Stimulated activated CD8-positive, alpha-beta memory T cell treated with anti-CD3 and anti-CD28 coated beads, Interleukin-7, amount 100 ng/mL, for 24 hours (primary cell): Measurements from ENCODE around the gene PLCL2.

ENCODE experiments used
- DNase-seq: peaks from one replicate; pipeline ENCODE4 v3.0.0-alpha.2; 2020; ENCODE audit warnings: low read depth

Gene PLCL2

DNA sequence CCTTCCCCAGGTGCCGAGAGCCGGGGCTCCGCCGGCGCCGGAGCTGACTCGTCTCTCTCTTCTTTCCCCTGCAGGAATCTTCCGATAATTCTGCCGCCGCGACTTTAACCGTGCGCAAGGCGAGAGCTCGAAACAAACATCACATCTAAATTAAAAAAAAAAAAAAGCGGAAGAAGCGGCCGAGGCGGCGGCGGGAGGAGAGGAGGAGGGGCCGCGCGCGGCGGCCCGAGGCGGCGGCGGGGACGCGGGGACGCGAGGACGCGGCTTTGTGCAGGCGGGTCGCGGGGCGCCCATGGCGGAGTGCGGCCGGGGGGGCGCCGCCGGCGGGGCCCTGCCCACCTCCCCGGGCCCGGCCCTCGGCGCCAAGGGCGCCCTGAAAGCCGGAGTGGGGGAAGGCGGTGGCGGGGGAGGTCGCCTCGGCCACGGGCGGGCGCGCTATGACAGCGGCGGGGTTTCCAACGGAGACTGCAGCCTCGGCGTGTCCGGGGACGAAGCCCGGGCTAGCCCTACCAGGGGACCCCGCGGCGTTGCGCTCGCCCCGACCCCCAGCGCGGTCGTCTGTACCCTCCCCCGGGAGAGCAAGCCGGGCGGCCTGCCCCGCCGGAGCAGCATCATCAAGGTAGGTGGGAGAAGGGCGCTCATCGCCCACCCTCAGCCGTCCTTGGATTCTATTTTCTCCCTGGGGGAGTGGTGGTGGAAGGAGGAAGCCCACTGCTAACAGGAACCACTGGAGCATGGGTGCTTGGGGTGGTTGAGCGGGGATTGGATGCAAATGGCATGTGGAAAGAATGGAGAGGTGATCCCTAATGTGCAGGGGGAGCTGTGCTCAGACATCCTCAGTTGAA lies at the start of gene PLCL2:
Gene PLCL2, plus strand, starts transcription at position 208 of the 845 bp plus-strand sequence. Its CDS starts 85 bp downstream, at position 293.
- DNase-seq = no peak

DNA sequence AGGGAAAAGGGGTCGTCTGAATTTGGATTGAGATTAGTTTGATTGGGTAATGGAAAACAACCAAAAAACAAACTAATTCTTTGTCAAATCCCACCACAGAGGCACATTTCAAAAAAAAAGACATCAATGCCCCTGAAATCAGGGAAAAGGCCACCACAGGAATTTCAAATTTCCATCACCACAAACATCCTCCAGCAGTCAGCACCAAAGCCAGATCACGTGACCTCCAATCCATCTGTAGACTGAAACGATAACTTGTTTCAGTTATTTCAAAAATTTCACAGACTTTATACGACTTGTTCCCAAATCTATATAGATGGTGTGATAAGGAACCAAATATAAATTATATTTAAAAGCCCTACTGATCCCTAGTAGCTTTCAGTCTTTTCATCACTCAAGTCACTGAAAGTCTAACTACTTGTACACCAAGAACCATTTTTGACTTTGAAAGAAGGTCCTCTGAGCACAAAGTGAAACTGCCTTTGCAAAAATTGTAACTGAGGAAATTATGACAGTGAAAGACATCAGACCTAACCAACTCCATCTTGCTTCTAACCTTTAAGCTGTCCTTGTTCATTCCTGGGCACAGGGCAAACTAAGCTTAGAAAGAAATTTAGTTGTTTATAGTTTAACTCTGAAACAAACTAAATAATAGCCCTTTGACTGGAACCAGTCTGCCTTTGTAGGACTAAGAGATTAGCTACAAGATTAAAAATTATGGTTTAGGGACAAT lies 48.1 kb upstream of the PLCL2 start:
- DNase-seq = no peak

- DNase-seq = no peak
These were observed 47.2 kb upstream of the PLCL2 start for GRCh38 chr3:16837602-16838001.

- no peak for DNase-seq
These were observed 46.2 kb upstream of the PLCL2 start for GRCh38 chr3:16838561-16838960.

GRCh38 chr3:16839271-16840100 lies 45.3 kb upstream of the PLCL2 start:
- DNase-seq = no peak

DNA sequence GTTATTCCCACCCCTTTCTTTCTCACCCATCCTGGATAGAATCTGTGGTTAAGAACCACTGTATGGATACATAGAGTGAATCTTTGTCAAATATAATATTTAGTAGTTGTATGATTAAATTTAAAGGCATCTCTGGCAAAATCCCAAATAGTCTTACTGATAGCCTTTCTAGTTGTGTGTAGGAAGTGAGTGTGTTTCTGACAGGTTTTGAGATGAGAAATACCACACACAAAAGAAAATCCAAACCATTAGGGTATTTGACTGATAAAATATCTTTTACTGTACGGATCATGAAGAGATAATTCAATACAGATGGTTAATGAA lies 44.7 kb upstream of the PLCL2 start:
- DNase-seq = no peak

- no peak for DNase-seq
These were observed 43.6 kb upstream of the PLCL2 start for GRCh38 chr3:16841041-16841753.

DNA sequence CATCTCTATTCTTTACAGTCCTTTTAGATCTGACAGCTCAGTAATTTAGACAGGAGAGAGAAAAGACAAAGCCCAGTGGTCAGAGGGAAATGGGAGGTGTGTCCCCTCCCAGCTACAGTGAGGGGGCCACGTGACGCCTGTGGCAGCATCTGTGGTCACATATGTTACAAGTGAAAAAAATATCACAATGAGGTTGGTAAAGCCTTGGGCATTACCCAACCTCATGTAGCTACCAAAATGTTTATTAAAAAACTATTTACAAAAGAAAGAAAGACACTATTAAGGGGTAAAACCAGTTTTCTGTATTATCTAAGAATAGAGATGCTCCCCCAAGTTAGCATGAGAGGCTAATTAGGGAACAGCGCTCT lies 42.9 kb upstream of the PLCL2 start:
- DNase-seq = no peak

DNA sequence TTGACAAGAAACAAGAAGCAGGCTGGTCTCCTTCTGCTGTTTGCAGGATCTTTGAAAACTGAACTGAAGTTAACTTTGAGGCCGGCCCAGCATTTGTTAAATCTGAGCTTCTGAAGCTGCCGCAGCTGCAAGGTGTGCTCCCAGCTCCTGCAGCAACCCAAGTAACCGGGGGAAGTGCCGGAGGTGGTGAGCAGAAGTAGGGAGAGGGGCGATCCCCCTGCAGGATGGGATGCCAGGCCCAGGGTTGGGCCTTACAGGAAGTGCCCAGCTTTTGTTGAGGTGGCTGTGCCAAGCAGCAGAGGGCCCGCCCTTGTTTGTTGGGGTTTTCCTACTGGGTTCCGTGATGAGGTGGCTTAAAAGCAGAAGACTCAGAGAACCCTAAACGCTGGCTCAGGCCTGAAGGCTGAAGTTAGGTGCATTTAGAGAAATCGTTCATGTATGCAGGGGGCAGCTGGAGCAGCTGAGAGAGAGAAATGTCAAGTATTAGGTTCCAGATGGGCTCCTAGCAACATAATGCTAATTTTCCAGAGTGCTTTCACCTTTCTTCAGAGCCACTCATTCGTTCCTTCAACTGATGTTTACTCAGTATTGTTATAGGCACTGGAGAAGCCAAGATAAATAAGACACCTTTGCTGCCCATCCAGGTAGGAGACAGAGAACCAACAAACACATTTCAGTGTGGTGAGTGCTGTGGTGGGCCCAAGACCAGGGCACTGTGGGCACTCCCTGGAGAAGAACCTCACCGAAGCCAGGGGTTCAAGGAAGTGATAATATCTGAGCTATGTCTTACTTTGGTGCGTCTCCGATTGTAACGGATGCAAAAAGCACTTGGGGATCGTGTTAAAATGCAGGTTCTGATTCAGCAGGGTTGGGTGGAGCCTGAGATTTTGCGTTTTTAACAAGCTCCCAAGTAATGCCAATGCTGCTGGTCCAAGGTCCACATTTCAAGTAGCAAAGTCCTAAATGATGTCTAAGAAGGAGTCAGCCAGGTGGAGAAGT lies 42.2 kb upstream of the PLCL2 start:
- peak; percentile 35 for DNase-seq

DNA sequence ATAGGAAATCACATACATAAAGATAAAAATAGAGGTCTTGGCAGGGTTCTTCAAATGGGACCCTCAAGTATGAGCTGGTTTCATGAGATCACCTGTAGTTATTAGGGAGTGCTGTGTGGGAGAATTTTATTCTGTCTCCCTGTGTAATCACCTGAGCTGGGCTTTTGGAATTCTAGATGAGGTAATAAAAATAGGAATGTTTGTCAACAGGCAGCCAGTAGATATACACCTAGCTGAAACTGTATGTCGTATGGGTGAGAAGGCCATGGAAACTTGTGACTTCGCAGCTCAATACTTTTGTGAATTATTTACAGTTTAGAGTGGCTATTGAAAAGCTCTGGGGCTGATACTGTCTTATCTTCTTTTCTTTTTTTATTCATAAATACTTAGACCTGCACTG lies 40.5 kb upstream of the PLCL2 start:
- DNase-seq = no peak

- DNase-seq = no peak
These were observed 40.0 kb upstream of the PLCL2 start for GRCh38 chr3:16844791-16845190.

DNA sequence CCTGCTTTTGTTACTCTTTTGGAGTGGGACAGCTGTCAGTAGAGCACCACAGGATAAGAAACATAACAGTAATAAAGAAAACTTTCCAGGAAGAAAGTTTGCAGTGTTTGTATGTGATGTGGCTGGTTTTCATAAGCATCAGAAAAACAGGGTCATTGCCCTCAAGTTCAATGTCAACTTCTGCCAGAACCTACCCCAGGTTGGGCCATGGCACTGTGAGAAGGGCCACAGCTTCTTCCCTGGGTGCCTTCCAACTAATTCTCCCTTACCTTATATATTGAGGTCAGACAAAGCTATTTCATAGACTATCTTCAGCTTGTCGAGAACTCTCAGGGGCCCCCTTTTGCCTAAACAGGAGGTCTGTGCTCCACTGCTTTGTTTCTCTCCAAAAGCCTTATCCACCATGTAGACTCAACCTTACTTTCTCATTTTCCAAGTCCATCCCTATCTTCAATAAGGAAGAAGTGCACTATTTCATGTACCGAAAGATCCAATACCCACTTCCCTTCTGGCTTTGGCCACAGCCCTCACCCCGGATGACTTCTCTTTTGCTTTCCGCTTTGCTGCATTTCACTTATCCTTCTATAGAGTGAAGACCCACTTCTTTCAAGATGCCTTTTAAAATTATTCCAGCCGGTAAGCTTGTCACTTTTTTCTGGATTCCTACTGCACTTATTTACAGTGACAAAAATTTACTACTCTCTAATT lies 38.2 kb upstream of the PLCL2 start:
- DNase-seq = no peak

DNA sequence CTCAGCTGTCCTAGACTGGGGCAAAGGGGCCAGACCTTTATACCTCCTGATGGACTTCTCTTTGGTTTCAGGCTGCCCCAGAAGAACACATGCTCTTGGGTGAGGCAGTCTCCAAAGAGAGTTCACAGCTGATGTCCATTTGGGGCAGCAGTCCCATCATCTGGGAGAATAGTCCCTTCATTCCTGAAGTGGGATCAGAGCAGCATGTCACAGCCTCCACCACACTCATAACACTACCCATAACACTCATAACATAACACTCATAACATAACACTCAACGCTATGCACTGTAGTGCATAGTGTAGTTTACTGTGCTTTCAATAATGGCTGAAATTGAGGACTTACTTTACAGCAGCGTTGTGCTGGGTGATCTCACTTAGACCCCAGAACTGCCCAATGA lies 36.7 kb upstream of the PLCL2 start:
- DNase-seq = no peak

DNA sequence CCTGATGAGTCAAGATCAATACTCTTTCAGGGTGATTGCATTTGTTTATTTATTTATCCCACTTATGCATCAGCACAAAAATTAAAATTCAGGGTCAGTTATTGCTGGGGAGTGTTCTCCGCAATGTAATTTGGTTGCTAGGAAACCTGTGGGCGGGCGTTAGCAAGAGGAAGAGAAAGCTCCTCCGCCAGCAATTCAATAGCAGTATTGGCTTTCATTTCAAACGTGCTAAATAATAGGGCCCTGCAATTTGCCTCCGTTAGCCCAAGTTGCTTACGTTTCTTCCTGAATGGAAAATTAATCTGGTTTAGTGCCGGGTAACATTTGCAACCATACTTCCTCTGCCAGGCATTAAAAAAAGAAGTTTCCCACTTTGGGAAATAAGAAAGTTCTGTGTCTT lies 35.5 kb upstream of the PLCL2 start:
- peak; percentile 29 for DNase-seq

- no peak for DNase-seq
These were observed 35.0 kb upstream of the PLCL2 start for GRCh38 chr3:16849795-16850194.

DNA sequence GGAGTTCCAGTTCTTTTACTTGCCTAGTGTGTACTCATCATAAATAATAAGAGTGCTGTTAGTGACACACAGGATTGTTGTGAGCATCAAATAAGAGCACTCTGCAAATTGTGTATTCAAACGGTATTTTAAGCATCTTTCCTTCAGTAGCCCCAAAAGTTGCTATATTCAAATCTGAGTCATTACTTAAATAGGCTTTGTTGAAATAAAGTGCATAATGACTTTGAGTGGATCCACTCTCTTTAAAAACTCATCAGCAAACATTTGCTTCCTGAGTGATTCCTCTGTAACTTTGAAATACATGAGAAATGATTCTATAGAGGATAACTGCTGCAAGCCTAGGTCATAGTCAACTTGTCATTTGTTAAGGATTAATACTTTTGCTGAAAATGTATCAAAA lies 29.3 kb upstream of the PLCL2 start:
- no peak for DNase-seq

GRCh38 chr3:16860234-16860633 lies 24.5 kb upstream of the PLCL2 start:
- DNase-seq = no peak

GRCh38 chr3:16861432-16861831 lies 23.3 kb upstream of the PLCL2 start:
- DNase-seq = no peak

DNA sequence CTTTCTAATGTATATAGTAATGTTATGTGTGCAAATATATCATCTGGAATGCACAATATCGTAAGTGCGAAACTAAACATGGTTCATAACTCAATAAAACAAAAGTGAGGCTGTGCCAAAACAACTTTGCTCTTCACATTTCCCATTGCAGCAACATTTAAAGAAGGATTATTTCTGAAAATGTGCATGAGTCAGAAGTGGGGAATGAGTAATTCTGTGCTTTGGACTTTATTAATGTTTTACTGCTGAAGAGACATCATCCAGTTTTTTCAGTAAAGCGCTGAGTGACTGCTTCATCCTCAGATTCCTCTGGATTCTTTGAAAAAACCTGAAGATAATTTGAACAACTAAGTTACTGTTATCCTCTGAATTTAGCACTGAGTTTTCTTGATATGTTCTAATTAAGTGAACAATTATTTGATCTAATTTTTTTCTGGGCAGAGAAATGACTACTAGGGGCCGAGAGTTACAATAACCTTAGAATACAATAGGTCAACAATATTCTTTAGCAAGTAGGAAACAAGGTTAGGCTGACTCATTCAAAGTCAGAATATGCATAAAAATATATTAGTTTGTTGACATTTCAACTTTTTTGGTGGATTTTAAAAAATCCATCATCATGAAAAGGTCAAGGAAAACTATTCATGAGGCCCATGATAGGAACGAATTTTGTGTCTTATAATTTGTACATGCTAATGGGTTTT lies 20.0 kb upstream of the PLCL2 start:
- no peak for DNase-seq

DNA sequence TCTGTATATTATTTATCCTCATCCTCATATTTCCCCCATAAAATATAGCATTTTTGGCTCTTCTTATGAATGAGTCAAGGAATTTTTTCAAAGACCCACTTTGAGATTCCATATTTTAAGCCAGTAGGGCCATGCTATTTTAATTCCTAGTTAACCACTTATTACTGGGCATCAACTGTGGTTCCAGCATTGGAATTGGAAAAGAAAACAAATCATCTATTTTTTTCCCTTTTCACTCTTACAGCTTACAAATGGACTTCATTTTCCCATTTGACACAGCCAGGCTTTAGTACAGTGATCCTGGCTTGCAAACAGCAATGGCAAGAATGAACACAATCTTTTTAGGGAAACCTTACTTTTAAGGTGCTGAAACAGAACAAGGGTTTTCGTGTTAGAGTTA lies 19.4 kb upstream of the PLCL2 start:
- DNase-seq = no peak
